ENCODE data around the gene TRERF1.

DNA sequence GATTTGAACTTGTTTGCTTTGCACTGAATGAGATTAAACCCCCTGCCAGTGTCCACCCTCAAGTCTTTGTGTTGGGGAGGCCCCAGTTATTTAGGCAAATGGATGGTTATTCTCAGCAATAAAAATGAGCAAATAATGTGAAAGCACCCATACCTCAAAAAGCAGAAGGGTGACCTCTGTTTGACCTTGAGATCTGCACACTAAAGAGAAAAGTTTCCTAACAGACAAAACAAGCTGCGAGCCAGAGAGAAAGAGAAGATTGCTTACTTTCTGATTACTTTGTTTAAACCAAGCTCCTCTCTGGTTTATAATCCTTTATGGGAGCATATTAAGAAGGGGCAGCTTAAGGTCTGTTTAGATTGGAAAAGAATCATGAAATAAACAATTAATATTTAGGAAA lies 30.4 kb upstream of the TRERF1 start:
- no peak for TF ChIP-seq ZNF146 (tag by site-specific recombination; IDR thresholded peaks at IDR 0.05)
- no peak for TF ChIP-seq ZBTB49 (tag by site-specific recombination; IDR thresholded peaks at IDR 0.05; ENCODE audit: low read depth)
- no peak for TF ChIP-seq ZNF555 (tag by site-specific recombination; conservative IDR thresholded peaks at IDR 0.05)
- TF ChIP-seq REST (tag by site-specific recombination; IDR thresholded peaks at IDR 0.05) = no peak
- no peak for TF ChIP-seq TCF7L2 (IDR thresholded peaks at IDR 0.05; ENCODE audit: borderline replicate concordance, low read depth, low read length)
- TF ChIP-seq ZNF274 (IDR thresholded peaks at IDR 0.05; ENCODE audit: low read length) = no peak
- no peak for TF ChIP-seq ZNF274 (tag by site-specific recombination; IDR thresholded peaks at IDR 0.05; ENCODE audit: borderline replicate concordance)
- TF ChIP-seq ZNF423 (tag by site-specific recombination; IDR thresholded peaks at IDR 0.05) = no peak
- TF ChIP-seq CTCF (tag by site-specific recombination; IDR thresholded peaks at IDR 0.05) = no peak
- no peak for TF ChIP-seq KLF16 (tag by site-specific recombination; IDR thresholded peaks at IDR 0.05)
- no peak for TF ChIP-seq ZNF530 (tag by site-specific recombination; IDR thresholded peaks at IDR 0.05; ENCODE audit: low read depth)
